CD4-positive, CD25-positive, alpha-beta regulatory T cell (primary cell): ENCODE measurements around the gene MAP2K2. TPM values are rescaled to one million over a fixed set of nuclear protein-coding genes. Genes with fewer than 3 reads are reported as not detected.
A peak's percentile ranks its signal among the peaks of the same experiment; 100 is the strongest.

Experiments
- ATAC-seq, 2 donors: fragments of 150-1000 bp; cut with Tn5 transposase; one replicate each; pipeline ENCODE4 v1.10.0; 2021; ENCODE audit warnings: low read depth in 2 of 2, moderate number of reproducible peaks in 2 of 2, moderate library complexity in 1 of 2
- DNase-seq, 3 donors: peaks; one replicate each; pipeline versions ENCODE4 v3.0.0 to v3.0.0-alpha.2; 2012 to 2022; ENCODE audit warnings: mixed read lengths in 1 of 3
- H3K27ac ChIP-seq: one replicate; pipeline ENCODE4 v1.7.0; 2013; ENCODE audit warnings: mild to moderate bottlenecking, low read length; ENCODE audit not compliant: insufficient read depth, poor library complexity, severe bottlenecking
- H3K27me3 ChIP-seq: one replicate; pipeline ENCODE4 v1.7.0; 2013; ENCODE audit warnings: low read length; ENCODE audit not compliant: control insufficient read depth, insufficient read depth
- H3K36me3 ChIP-seq: one replicate; pipeline ENCODE4 v1.7.0; 2013; ENCODE audit warnings: mild to moderate bottlenecking, low read length, moderate library complexity; ENCODE audit not compliant: control insufficient read depth, insufficient read depth
- H3K4me1 ChIP-seq: 2 replicates; pipeline ENCODE4 v1.7.0; 2013; ENCODE audit warnings: mild to moderate bottlenecking, low read length; ENCODE audit not compliant: insufficient read depth, control insufficient read depth, poor library complexity, severe bottlenecking
- H3K4me3 ChIP-seq: one replicate; pipeline ENCODE4 v1.7.0; 2013; ENCODE audit warnings: low read depth, mild to moderate bottlenecking, low read length, moderate library complexity
- H3K9me3 ChIP-seq, 2 experiments: 1 replicate in 1 of 2; 2 replicates in 1 of 2; pipeline ENCODE4 v1.7.0; 2013; ENCODE audit warnings: low read length in 2 of 2, mild to moderate bottlenecking in 1 of 2, moderate library complexity in 1 of 2; ENCODE audit not compliant: control insufficient read depth in 2 of 2
- H3K27ac Mint-ChIP-seq, 3 donors: one replicate each; pipeline ENCODE4 v1.8.0; 2020 to 2022; ENCODE audit warnings: mild to moderate bottlenecking in 3 of 3, mixed read lengths in 3 of 3, moderate library complexity in 2 of 3
- H3K27me3 Mint-ChIP-seq: one replicate; pipeline ENCODE4 v1.8.0; 2022; ENCODE audit warnings: mild to moderate bottlenecking, mixed read lengths
- H3K36me3 Mint-ChIP-seq: one replicate; pipeline ENCODE4 v1.8.0; 2020; ENCODE audit warnings: mixed read lengths
- H3K4me1 Mint-ChIP-seq, 4 donors: one replicate each; pipeline ENCODE4 v1.8.0; 2020 to 2022; ENCODE audit warnings: mixed read lengths in 4 of 4, mild to moderate bottlenecking in 1 of 4
- H3K4me3 Mint-ChIP-seq, 4 donors: one replicate each; pipeline ENCODE4 v1.8.0; 2020 to 2022; ENCODE audit warnings: mild to moderate bottlenecking in 4 of 4, mixed read lengths in 4 of 4, moderate library complexity in 3 of 4
- H3K9me3 Mint-ChIP-seq, 7 donors: one replicate each; pipeline ENCODE4 v1.8.0; 2020 to 2022; ENCODE audit warnings: mixed read lengths in 7 of 7, mild to moderate bottlenecking in 3 of 7, moderate library complexity in 2 of 7
- polyA plus RNA-seq, 4 donors: library from polyadenylated mRNA; unstranded; fragments of 300-500 nt; fragmentation: Illumina TruSeq; gene quantifications; one replicate each; pipeline ENCODE4 v1.2.3, GENCODE V29; 2021
- total RNA-seq: library from RNA; stranded (reverse); gene quantifications from one replicate; pipeline ENCODE4 v1.2.3, GENCODE V29; 2022

Gene MAP2K2
- total and polyA plus RNA-seq, 5 donors from 2014 or later = 38.5 to 98.2 (median 67.6) TPM

DNA sequence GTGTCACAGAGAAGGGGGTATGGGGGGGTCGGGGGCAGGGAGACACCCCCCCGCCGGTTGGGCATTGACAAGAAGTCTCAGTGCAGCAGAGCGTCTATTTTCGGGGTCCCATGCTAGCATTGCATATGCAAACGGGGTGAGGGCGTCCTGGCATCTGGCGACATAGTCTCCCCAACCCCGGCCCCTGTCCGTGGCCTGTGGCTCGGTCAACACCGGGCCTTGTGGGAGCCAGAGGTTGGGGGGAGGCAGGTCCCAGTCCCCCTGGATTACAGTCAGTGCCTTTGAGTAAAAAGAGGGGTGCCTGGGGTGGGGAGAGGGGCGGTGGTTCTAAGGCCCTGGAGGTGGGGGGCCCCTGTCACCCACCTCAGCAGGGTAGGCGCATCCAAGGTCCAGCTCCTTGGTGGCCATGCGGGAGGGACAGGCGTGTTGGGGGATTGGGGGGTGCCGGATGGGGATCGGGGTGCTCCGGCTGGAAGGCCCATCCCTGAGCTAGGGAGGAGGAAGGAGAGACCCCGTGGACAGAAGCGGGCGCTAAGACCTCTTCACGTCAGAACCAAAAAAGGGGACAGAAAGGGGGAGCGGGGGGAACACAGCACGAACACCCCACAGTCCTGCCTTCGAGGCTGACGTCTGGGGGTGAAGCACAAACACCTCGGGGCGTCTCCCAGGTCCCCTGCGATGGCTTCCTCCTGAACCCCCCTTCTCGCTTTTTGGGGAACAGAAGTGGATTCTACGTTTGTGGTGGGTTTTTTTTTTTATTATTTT lies 78.1 kb downstream of the MAP2K2 start:
- H3K4me3 ChIP-seq = no peak overlapping the region
- Mint-ChIP-seq H3K9me3 (peaks cover 0 to 4% (median 0%) of the 10 kb centered on the region in 7 donors), H3K4me1 (peaks cover 11 to 38% (median 13%) of the 10 kb centered on the region in 4 donors), H3K36me3 (peaks cover 20% of the 10 kb centered on the region), H3K27me3 (no peaks in the 10 kb centered on the region), H3K4me3 (peak overlapping the region in 2 of 4 donors; percentile 69 to 83), H3K27ac (peak overlapping the region; percentile 88 to 97 (median 95))
- H3K9me3 ChIP-seq = no peaks in the 10 kb centered on the region
- H3K36me3 ChIP-seq = peaks cover 24% of the 10 kb centered on the region
- peak overlapping the region; percentile 33 for H3K27ac ChIP-seq
- ATAC-seq (no peak), DNase-seq (peak in 1 of 3 donors; percentile 25)
- peaks cover 13% of the 10 kb centered on the region for H3K4me1 ChIP-seq
- no peaks in the 10 kb centered on the region for H3K27me3 ChIP-seq

DNA sequence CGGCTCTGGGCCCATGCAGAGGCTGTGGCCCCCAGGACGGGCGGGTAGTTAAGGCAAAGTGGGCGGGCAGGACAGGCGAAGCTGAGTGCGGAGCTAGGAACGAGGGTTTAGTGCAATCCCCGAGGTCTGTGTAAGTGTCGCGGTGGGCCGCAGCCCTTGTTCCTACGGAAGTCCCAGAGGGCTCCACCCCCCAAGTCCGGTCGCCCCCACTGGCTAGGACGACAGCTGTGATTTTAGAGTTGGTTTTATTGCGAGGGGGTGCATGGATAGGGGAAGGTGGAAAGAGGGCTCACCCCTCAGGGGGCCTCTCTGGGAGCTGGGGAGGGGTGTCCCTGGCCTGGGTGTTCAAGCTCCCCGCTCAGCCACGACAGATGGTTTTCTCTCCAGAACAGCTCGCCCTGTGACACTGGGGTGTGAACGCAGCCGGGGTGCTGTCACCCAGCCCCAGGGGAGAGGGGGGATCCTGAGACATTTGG lies 78.9 kb downstream of the MAP2K2 start:
- Histone ChIP-seq H3K9me3 (no peaks in the 10 kb centered on the region), H3K27me3 (no peaks in the 10 kb centered on the region), H3K27ac (peak overlapping the region; percentile 5), H3K4me1 (peaks cover 13% of the 10 kb centered on the region), H3K4me3 (no peak overlapping the region), H3K36me3 (peaks cover 19% of the 10 kb centered on the region)
- Mint-ChIP-seq H3K36me3 (peaks cover 20% of the 10 kb centered on the region), H3K4me3 (no peak overlapping the region), H3K27ac (peak overlapping the region in 2 of 3 donors; percentile 84 to 95), H3K9me3 (peaks cover 0 to 2% (median 0%) of the 10 kb centered on the region in 7 donors), H3K27me3 (no peaks in the 10 kb centered on the region), H3K4me1 (peaks cover 7 to 34% (median 10%) of the 10 kb centered on the region in 4 donors)
- ATAC-seq (no peak), DNase-seq (no peak)

DNA sequence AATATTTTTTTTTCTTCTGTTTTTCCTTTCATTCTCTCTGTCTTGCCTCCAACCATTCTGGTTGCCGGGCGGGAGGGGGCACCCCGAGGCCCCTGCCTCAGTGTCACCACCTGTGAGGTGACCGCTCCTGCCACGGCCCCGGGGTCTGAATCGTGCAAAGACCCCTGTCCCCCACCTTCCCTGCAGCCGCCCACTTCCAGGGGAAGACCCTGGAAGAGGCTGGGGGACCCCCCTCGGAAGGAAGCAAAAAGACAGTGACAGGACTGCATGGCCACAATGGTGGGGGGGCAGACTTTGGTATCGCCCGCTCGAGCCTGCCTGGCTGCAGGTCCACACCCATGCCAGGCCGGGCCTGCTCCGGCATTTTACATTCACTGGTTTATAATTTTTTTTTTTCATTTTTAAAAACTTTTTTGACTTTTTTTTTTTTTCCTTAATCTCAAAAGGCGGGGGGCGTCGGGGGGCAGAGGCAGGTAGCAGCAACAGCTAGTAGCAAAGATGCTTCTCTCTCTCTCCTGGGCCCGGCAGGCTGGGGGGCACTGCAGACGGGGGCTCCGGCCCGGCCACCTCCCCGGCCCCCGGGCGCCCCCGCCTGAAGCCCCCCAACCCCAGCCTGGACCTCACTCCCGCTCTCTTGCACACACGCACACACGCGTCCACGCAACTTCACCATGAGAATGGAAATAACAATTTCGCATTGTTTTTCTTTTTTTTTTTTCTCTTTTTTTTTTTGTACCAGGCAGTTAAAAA lies 79.8 kb downstream of the MAP2K2 start:
- Histone ChIP-seq H3K27me3 (no peaks in the 10 kb centered on the region), H3K4me1 (peaks cover 13% of the 10 kb centered on the region), H3K36me3 (peaks cover 13% of the 10 kb centered on the region), H3K9me3 (no peaks in the 10 kb centered on the region), H3K27ac (no peak overlapping the region), H3K4me3 (no peak overlapping the region)
- no peak for DNase-seq
- Mint-ChIP-seq H3K4me3 (peak overlapping the region in 1 of 4 donors; percentile 69), H3K4me1 (peaks cover 4 to 26% (median 6%) of the 10 kb centered on the region in 4 donors), H3K27ac (no peak overlapping the region), H3K27me3 (no peaks in the 10 kb centered on the region), H3K9me3 (peaks cover 0 to 2% (median 0%) of the 10 kb centered on the region in 7 donors), H3K36me3 (peaks cover 15% of the 10 kb centered on the region)
- no peak for ATAC-seq

DNA sequence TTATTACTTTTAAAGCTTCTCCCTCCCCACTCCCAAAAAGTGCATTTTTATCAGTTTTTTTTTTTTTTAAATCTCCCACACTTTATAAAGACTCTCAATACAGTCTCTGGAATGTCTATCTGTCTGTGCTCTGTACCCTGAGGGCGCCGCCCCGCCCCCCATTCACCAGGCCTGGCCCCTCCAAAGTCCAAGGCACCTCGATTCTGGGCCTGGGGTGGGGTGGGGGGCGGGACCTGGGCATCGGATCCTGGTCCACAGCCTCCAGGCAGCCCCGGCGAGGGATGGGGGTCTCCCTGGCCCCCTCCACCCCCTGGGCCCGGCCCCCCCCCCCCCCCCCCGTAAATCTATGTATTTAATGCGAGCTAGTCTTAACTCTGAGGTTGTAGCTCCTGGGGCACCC lies 80.5 kb downstream of the MAP2K2 start:
- Mint-ChIP-seq H3K27ac (no peak overlapping the region), H3K27me3 (no peaks in the 10 kb centered on the region)

DNA sequence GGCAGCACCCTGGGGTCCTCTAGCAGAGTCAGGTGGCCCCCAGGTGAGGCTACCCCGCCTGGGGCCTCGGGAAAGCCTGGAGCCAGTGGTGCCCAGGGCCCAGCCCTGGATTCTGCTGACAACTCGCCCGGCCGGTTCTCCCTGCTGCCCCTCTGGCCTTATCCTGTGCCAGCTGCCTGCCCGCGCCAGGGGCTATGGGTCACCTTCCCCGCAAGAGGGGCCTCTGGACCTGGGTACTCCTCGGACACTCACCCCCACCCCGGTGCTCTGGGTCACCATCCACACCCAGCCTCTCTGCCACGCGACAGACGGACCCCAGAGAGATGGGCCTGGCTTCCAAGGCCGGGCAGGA lies 81.2 kb downstream of the MAP2K2 start:
- H3K36me3 Mint-ChIP-seq = peaks cover 13% of the 10 kb centered on the region
- peak overlapping the region in 1 of 3 donors; percentile 20 for H3K27ac Mint-ChIP-seq
- H3K27ac ChIP-seq = no peak overlapping the region
- H3K9me3 ChIP-seq = no peaks in the 10 kb centered on the region
- peaks cover 4 to 23% (median 6%) of the 10 kb centered on the region in 4 donors for H3K4me1 Mint-ChIP-seq
- no peaks in the 10 kb centered on the region for H3K27me3 Mint-ChIP-seq
- ATAC-seq (peak in 1 of 2 donors; percentile 11), DNase-seq (no peak)
- no peak overlapping the region for H3K4me3 Mint-ChIP-seq
- no peak overlapping the region for H3K4me3 ChIP-seq
- H3K27me3 ChIP-seq = no peaks in the 10 kb centered on the region
- H3K36me3 ChIP-seq = peaks cover 8% of the 10 kb centered on the region
- peaks cover 13% of the 10 kb centered on the region for H3K4me1 ChIP-seq
- peaks cover 0 to 2% (median 0%) of the 10 kb centered on the region in 7 donors for H3K9me3 Mint-ChIP-seq

More for the DNA sequence above, 80.5 kb downstream of the MAP2K2 start:
- H3K4me1 ChIP-seq = peaks cover 13% of the 10 kb centered on the region
- Mint-ChIP-seq H3K4me3 (no peak overlapping the region), H3K36me3 (peaks cover 13% of the 10 kb centered on the region), H3K4me1 (peaks cover 4 to 23% (median 6%) of the 10 kb centered on the region in 4 donors), H3K9me3 (peaks cover 0 to 2% (median 0%) of the 10 kb centered on the region in 7 donors)
- H3K27me3 ChIP-seq = no peaks in the 10 kb centered on the region
- no peak overlapping the region for H3K27ac ChIP-seq
- H3K4me3 ChIP-seq = no peak overlapping the region
- H3K9me3 ChIP-seq = no peaks in the 10 kb centered on the region
- peaks cover 13% of the 10 kb centered on the region for H3K36me3 ChIP-seq
- DNase-seq (no peak), ATAC-seq (no peak)

DNA sequence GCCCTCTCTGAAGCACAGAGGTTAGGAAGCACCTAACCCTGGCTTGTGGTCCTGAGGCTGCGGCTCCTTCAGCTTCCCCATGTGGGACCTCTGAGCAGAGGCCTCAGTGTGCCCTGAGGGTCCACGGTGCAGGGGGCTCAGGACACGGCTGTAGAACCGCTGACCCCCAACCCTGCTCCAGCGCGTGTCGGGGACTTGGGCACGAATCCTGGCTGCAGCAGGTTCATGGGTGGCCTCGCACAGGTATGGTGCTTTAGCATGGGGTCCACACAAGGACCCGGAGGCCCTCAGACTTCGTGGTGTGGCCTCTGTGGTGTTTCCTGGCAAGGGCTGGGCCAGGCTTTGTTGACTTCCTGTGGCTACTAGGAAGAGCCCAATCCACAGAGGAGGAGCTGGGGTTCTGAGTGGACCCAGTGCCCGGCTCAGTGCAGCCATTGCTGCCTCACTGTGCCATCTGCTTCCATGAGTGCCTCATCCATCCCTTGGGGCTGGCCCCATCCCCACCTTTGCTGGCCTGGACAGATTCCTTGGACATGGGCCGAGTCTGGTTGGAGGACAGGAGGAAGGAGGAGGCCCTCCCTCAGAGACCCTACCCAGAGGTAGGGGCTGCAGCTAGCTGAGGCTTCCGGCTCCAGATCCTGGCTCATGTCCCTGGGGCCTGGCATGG lies 81.7 kb downstream of the MAP2K2 start:
- Histone ChIP-seq H3K27ac (peak overlapping the region; percentile 23), H3K36me3 (peaks cover 6% of the 10 kb centered on the region), H3K27me3 (no peaks in the 10 kb centered on the region), H3K4me1 (peaks cover 10% of the 10 kb centered on the region), H3K9me3 (no peaks in the 10 kb centered on the region), H3K4me3 (no peak overlapping the region)
- no peak for ATAC-seq
- H3K9me3 Mint-ChIP-seq = peaks cover 0 to 2% (median 0%) of the 10 kb centered on the region in 7 donors
- H3K4me1 Mint-ChIP-seq = peaks cover 4 to 21% (median 6%) of the 10 kb centered on the region in 4 donors
- no peak overlapping the region for H3K4me3 Mint-ChIP-seq
- no peak for DNase-seq
- H3K27me3 Mint-ChIP-seq = no peaks in the 10 kb centered on the region
- H3K27ac Mint-ChIP-seq = peak overlapping the region in 1 of 3 donors; percentile 63
- H3K36me3 Mint-ChIP-seq = peaks cover 13% of the 10 kb centered on the region
